A549 (cell line): ENCODE data around the gene SMARCD1. TPM values are rescaled to one million over a fixed set of nuclear protein-coding genes. Genes with fewer than 3 reads are reported as not detected.

Source experiments
- BCL3 ChIP-seq: fragments of >200 bp; sonication (Bioruptor Twin); formaldehyde crosslinking; IDR thresholded peaks from 3 replicates; pipeline ENCODE4 v1.6.1; 2016
- CBX2 ChIP-seq: fragments of 200-600 bp; sonication (generic); IDR thresholded peaks from 2 replicates; pipeline ENCODE4 v1.6.1; 2016; ENCODE audit warnings: low read depth, mild to moderate bottlenecking, borderline replicate concordance
- CEBPB ChIP-seq, 2 experiments: fragments of >200 bp in 1 of 2; sonication (Bioruptor Twin) in 1 of 2; formaldehyde crosslinking in 1 of 2; IDR thresholded peaks; 2 replicates each; pipeline ENCODE4 v1.6.1; 2012 to 2016
- E2F6 ChIP-seq: IDR thresholded peaks from 2 replicates; pipeline ENCODE4 v1.6.1; 2012; ENCODE audit warnings: low read depth, borderline replicate concordance
- ELK1 ChIP-seq: fragments of 150-350 bp; IDR thresholded peaks from 2 replicates; pipeline ENCODE4 v1.6.1; 2014; ENCODE audit warnings: low read depth, mild to moderate bottlenecking, low read length
- FOSB ChIP-seq: fragments of 250-450 bp; sonication (Bioruptor Pico); IDR thresholded peaks from 2 replicates; pipeline ENCODE4 v1.5.0; 2020; ENCODE audit warnings: mild to moderate bottlenecking, moderate library complexity
- HDAC2 ChIP-seq: fragments of 200-600 bp; sonication (generic); IDR thresholded peaks from 2 replicates; pipeline ENCODE4 v1.6.1; 2016
- HES2 ChIP-seq: fragments of >200 bp; sonication (Bioruptor Twin); formaldehyde crosslinking; IDR thresholded peaks from 2 replicates; pipeline ENCODE4 v1.6.1; 2016
- HMGXB4 ChIP-seq: fragments of 250-450 bp; sonication (Bioruptor Pico); IDR thresholded peaks from 2 replicates; pipeline ENCODE4 v1.5.0; 2021; ENCODE audit warnings: mild to moderate bottlenecking, moderate library complexity, borderline replicate concordance
- HOXB13 ChIP-seq: fragments of 250-450 bp; sonication (Bioruptor Pico); IDR thresholded peaks from 2 replicates; pipeline ENCODE4 v1.5.0; 2020; ENCODE audit warnings: low read depth, mild to moderate bottlenecking, moderate library complexity
- HOXB5 ChIP-seq: fragments of 250-450 bp; sonication (Bioruptor Pico); IDR thresholded peaks from 2 replicates; pipeline ENCODE4 v1.5.0; 2020; ENCODE audit warnings: mild to moderate bottlenecking, moderate library complexity
- KDM5A ChIP-seq: fragments of 200-600 bp; sonication (generic); IDR thresholded peaks from 2 replicates; pipeline ENCODE4 v1.6.1; 2016; ENCODE audit warnings: antibody characterized with exemption, mild to moderate bottlenecking
- MAFK ChIP-seq: fragments of 450-650 bp; IDR thresholded peaks from 2 replicates; pipeline ENCODE4 v1.6.1; 2014; ENCODE audit not compliant: partially characterized antibody
- NR3C1 ChIP-seq: fragments of >200 bp; sonication (Bioruptor Twin); formaldehyde crosslinking; IDR thresholded peaks from 3 replicates; pipeline ENCODE4 v1.6.1; 2017
- PHF8 ChIP-seq: fragments of 200-600 bp; sonication (generic); IDR thresholded peaks from 2 replicates; pipeline ENCODE4 v1.6.1; 2016; ENCODE audit warnings: low read depth, mild to moderate bottlenecking, antibody characterized with exemption, moderate library complexity, borderline replicate concordance
- RAD21 ChIP-seq, 2 experiments: fragments of >200 bp in 1 of 2; sonication (Bioruptor Twin) in 1 of 2; formaldehyde crosslinking in 1 of 2; IDR thresholded peaks in 1 of 2; conservative IDR thresholded peaks in 1 of 2; 2 replicates in 1 of 2; 3 replicates in 1 of 2; pipeline ENCODE4 v1.6.1; 2012 to 2018; ENCODE audit warnings: inconsistent platforms in 1 of 2
- RARB ChIP-seq: fragments of 250-450 bp; sonication (Bioruptor Pico); IDR thresholded peaks from 2 replicates; pipeline ENCODE4 v1.8.0; 2021; ENCODE audit warnings: mild to moderate bottlenecking, moderate library complexity
- REST ChIP-seq: fragments of 200-600 bp; sonication (generic); IDR thresholded peaks from 2 replicates; pipeline ENCODE4 v1.6.1; 2016; ENCODE audit warnings: antibody characterized with exemption, mild to moderate bottlenecking, moderate library complexity
- TP53 ChIP-seq: fragments of 250-450 bp; sonication (Bioruptor Pico); IDR thresholded peaks from 2 replicates; pipeline ENCODE4 v1.5.0; 2021; ENCODE audit warnings: mild to moderate bottlenecking, moderate library complexity
- ZC3H11A ChIP-seq: fragments of 450-650 bp; IDR thresholded peaks from 2 replicates; pipeline ENCODE4 v1.6.1; 2014; ENCODE audit warnings: antibody characterized with exemption, mild to moderate bottlenecking
- ZNF302 ChIP-seq: fragments of 250-450 bp; sonication (Bioruptor Pico); IDR thresholded peaks from 2 replicates; pipeline ENCODE4 v1.9.0; 2021; ENCODE audit warnings: inconsistent platforms, mild to moderate bottlenecking, moderate library complexity
- polyA plus RNA-seq, 4 experiments: library from polyadenylated mRNA; depleted of rRNA in 3 of 4; stranded (reverse); fragments of >200 nt; fragmentation: RNase III in 1 of 4; extraction: RNeasy Plus Mini Kit Qiagen cat#74134 plus additional on column Dnase treatment in 1 of 4; gene quantifications; 2 replicates in 3 of 4; 3 replicates in 1 of 4; pipeline ENCODE4 v1.2.3, GENCODE V29; 2011 to 2017

SMARCD1 gene
- polyA plus RNA-seq, 2 of the 4 experiments (the other 2 are of a cell fraction) = 62.5 to 80.7 TPM

GRCh38 chr12:50111693-50112455, 26.7 kb downstream of the SMARCD1 start, which contains the start of gene COX14 (continued):
- TF ChIP-seq HMGXB4 (CRISPR knock-in tag) = no peak
- no peak for TF ChIP-seq HES2
- TF ChIP-seq FOSB (CRISPR knock-in tag) = 0 out of 2 replicates have a peak, but pooled peaks have one; percentile 24
- no peak for TF ChIP-seq CBX2
- 0 out of 2 replicates have a peak, but pooled peaks have one; percentile 14 for TF ChIP-seq HOXB13 (CRISPR knock-in tag)
- no peak for TF ChIP-seq RARB
- TF ChIP-seq RAD21 (conservative IDR thresholded peaks at IDR 0.05 in 1 of 2, IDR thresholded peaks at IDR 0.05 in 1 of 2) = peak; percentile 40 to 48; a peak in 3 of 5 replicates
- no peak for TF ChIP-seq REST
- TF ChIP-seq HOXB5 (CRISPR knock-in tag) = peak; percentile 76; the same call in 1 of the 2 replicates
- TF ChIP-seq PHF8 = peak; percentile 88
- TF ChIP-seq CEBPB (IDR thresholded peaks at IDR 0.05) = no peak
- peak; percentile 63 for TF ChIP-seq E2F6
- no peak for TF ChIP-seq ZNF302 (CRISPR knock-in tag)
- no peak for TF ChIP-seq NR3C1
- TF ChIP-seq TP53 (CRISPR knock-in tag) = no peak
- no peak for TF ChIP-seq KDM5A
- no peak for TF ChIP-seq HDAC2
- peak; percentile 76; the same call in 1 of the 3 replicates for TF ChIP-seq BCL3
- TF ChIP-seq MAFK = no peak
- TF ChIP-seq ELK1 = no peak
- TF ChIP-seq ZC3H11A = no peak
